HepG2 (cell line): ENCODE measurements around the gene SLC43A3. TPM values are rescaled to one million over a fixed set of nuclear protein-coding genes. Genes with fewer than 3 reads are reported as not detected.

ENCODE experiments used
- DRAP1 ChIP-seq: IDR thresholded peaks from 2 replicates; pipeline ENCODE4 v1.6.1; 2016; ENCODE audit warnings: missing genetic modification reagents, missing compliant biosample characterization
- MATR3 ChIP-seq: sonication (generic); formaldehyde crosslinking; IDR thresholded peaks from 2 replicates; pipeline ENCODE4 v1.4.0; 2020; ENCODE audit warnings: missing genetic modification reagents
- NR2C2 ChIP-seq: sonication (generic); formaldehyde crosslinking; IDR thresholded peaks from 2 replicates; pipeline ENCODE4 v1.4.0; 2020; ENCODE audit warnings: missing genetic modification reagents, mild to moderate bottlenecking, moderate library complexity, borderline replicate concordance
- POLR2AphosphoS2 ChIP-seq: IDR thresholded peaks from 2 replicates; pipeline ENCODE4 v1.6.1; 2011; ENCODE audit warnings: low read depth, low read length, improper control_type of control experiment
- PRDM10 ChIP-seq: sonication (generic); formaldehyde crosslinking; IDR thresholded peaks from 2 replicates; pipeline ENCODE4 v1.4.0; 2020; ENCODE audit warnings: low read depth, missing genetic modification reagents
- PRDM4 ChIP-seq: sonication (generic); formaldehyde crosslinking; IDR thresholded peaks from 2 replicates; pipeline ENCODE4 v1.9.0; 2021; ENCODE audit warnings: missing genetic modification reagents, borderline replicate concordance
- RFX3 ChIP-seq: IDR thresholded peaks from 2 replicates; pipeline ENCODE4 v1.6.1; 2016; ENCODE audit warnings: missing biosample characterization, missing genetic modification reagents
- SOX5 ChIP-seq: IDR thresholded peaks from 2 replicates; pipeline ENCODE4 v1.6.1; 2016; ENCODE audit warnings: borderline replicate concordance
- ZNF160 ChIP-seq: sonication (generic); formaldehyde crosslinking; IDR thresholded peaks from 2 replicates; pipeline ENCODE4 v1.8.0; 2022; ENCODE audit warnings: mild to moderate bottlenecking, inconsistent platforms, missing genetic modification reagents
- ZNF569 ChIP-seq: sonication (generic); formaldehyde crosslinking; IDR thresholded peaks from 2 replicates; pipeline ENCODE4 v1.5.0; 2020; ENCODE audit warnings: mild to moderate bottlenecking, missing genetic modification reagents, moderate library complexity, borderline replicate concordance
- ZNF609 ChIP-seq: sonication (generic); formaldehyde crosslinking; IDR thresholded peaks from 2 replicates; pipeline ENCODE4 v1.4.0; 2020; ENCODE audit warnings: mild to moderate bottlenecking, missing genetic modification reagents, borderline replicate concordance
- polyA plus RNA-seq, 8 experiments: library from polyadenylated mRNA; depleted of rRNA in 3 of 8; stranded (reverse) in 7 of 8; unstranded in 1 of 8; fragments of >200 nt; fragmentation: Illumina TruSeq in 4 of 8; extraction: Trizol in 4 of 8; gene quantifications; 2 replicates each; pipeline versions ENCODE4 v1.2.1 to v1.2.3, GENCODE V29; 2011 to 2016; ENCODE audit warnings: low read depth in 4 of 8, missing spikeins in 1 of 8, mixed read lengths in 1 of 8; ENCODE audit not compliant: insufficient read depth in 1 of 8
- total RNA-seq, 5 experiments: library from RNA; depleted of rRNA; stranded (reverse); fragments of >200 nt; fragmentation: Illumina TruSeq; extraction: Trizol; gene quantifications; 2 replicates each; pipeline ENCODE4 v1.2.3, GENCODE V29; 2016; ENCODE audit warnings: low read depth in 1 of 5
- TF ChIP-seq, protein P1 (sequence below): sonication (generic); formaldehyde crosslinking; IDR thresholded peaks from 2 replicates; pipeline ENCODE4 v1.8.0; 2022; ENCODE audit warnings: mild to moderate bottlenecking, missing genetic modification reagents, moderate library complexity
- TF ChIP-seq, protein P2 (sequence below): sonication (generic); formaldehyde crosslinking; IDR thresholded peaks from 2 replicates; pipeline ENCODE4 v1.4.0; 2020; ENCODE audit warnings: missing genetic modification reagents

Gene SLC43A3
- total and polyA plus RNA-seq, 2 of the 13 experiments (the other 11 are each of a cell fraction or from before 2014, with no cell fraction given) = 2.6 TPM; not detected in 1

GRCh38 chr11:57453543-57454177 lies 26.7 kb upstream of the SLC43A3 start (continued):
- no peak for TF ChIP-seq PRDM4
- TF ChIP-seq, protein P1, sequence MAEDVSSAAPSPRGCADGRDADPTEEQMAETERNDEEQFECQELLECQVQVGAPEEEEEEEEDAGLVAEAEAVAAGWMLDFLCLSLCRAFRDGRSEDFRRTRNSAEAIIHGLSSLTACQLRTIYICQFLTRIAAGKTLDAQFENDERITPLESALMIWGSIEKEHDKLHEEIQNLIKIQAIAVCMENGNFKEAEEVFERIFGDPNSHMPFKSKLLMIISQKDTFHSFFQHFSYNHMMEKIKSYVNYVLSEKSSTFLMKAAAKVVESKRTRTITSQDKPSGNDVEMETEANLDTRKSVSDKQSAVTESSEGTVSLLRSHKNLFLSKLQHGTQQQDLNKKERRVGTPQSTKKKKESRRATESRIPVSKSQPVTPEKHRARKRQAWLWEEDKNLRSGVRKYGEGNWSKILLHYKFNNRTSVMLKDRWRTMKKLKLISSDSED (CRISPR knock-in tag) = no peak
- no peak for TF ChIP-seq RFX3 (CRISPR knock-in tag)
- peak; percentile 57; the same call in 1 of the 2 replicates for TF ChIP-seq NR2C2
- no peak for TF ChIP-seq ZNF160 (CRISPR knock-in tag)
- TF ChIP-seq POLR2AphosphoS2 = no peak
- TF ChIP-seq ZNF569 (CRISPR knock-in tag) = no peak
- peak; percentile 42; the same call in 1 of the 2 replicates for TF ChIP-seq PRDM10 (CRISPR knock-in tag)
- TF ChIP-seq, protein P2, sequence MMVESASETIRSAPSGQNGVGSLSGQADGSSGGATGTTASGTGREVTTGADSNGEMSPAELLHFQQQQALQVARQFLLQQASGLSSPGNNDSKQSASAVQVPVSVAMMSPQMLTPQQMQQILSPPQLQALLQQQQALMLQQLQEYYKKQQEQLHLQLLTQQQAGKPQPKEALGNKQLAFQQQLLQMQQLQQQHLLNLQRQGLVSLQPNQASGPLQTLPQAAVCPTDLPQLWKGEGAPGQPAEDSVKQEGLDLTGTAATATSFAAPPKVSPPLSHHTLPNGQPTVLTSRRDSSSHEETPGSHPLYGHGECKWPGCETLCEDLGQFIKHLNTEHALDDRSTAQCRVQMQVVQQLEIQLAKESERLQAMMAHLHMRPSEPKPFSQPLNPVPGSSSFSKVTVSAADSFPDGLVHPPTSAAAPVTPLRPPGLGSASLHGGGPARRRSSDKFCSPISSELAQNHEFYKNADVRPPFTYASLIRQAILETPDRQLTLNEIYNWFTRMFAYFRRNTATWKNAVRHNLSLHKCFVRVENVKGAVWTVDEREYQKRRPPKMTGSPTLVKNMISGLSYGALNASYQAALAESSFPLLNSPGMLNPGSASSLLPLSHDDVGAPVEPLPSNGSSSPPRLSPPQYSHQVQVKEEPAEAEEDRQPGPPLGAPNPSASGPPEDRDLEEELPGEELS (CRISPR knock-in tag) = peak; percentile 91
- no peak for TF ChIP-seq MATR3 (CRISPR knock-in tag)
- peak; percentile 84 for TF ChIP-seq SOX5 (CRISPR knock-in tag)
- peak; percentile 53; the same call in 1 of the 2 replicates for TF ChIP-seq DRAP1 (CRISPR knock-in tag)
- peak; percentile 91 for TF ChIP-seq ZNF609 (CRISPR knock-in tag)
